ENCODE results near the gene GSDMA. TPM values are rescaled to one million over a fixed set of nuclear protein-coding genes. Genes with fewer than 3 reads are reported as not detected.

GSDMA gene
- total and polyA plus RNA-seq, 10 of the 15 experiments (the other 5 are each of a cell fraction or from before 2014, with no cell fraction given) = 0.04 to 0.11 TPM; not detected in 8

DNA sequence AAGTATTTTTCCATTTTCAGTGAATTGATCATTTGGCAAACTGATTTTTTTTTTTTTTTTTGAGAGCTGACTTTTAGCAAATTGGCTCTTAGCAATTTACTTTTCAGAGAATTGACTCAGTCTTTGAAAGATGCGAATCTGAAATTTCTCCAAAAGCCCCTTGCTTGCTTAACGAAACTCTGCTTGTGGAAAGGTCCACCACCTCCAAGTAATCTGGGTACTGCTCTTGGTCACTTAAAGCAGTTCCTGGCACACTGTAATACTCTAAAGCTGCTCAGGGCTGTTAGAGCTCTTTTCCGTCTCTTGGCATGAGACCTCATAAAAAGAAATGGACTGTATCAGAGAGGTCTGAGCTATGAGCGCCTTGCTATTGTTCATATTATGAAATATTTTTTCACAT is 47.2 kb upstream of the GSDMA start (continued):
- TF ChIP-seq POLR2AphosphoS5 (IDR thresholded peaks at IDR 0.05; ENCODE audit: low read length) (no peak), IKZF2 (IDR thresholded peaks at IDR 0.05) (peak; percentile 15 to 48; a peak in 2 of 4 replicates), ATF7 (IDR thresholded peaks at IDR 0.05; ENCODE audit: low read depth) (no peak), CREM (IDR thresholded peaks at IDR 0.05; ENCODE audit: low read depth) (0 out of 2 replicates have a peak, but pooled peaks have one; percentile 24), ZNF274 (IDR thresholded peaks at IDR 0.05; ENCODE audit: insufficient read depth, insufficient read length) (no peak), SP1 (IDR thresholded peaks at IDR 0.05; ENCODE audit: low read depth, low read length) (no peak), NFIC (IDR thresholded peaks at IDR 0.05; ENCODE audit: low read depth, low read length) (peak; percentile 65; the same call in 1 of the 2 replicates), BHLHE40 (IDR thresholded peaks at IDR 0.05; ENCODE audit: borderline replicate concordance in 1 of 2, low read depth in 2 of 2, low read length in 1 of 2) (no peak; a peak in 1 of 4 replicates), BRCA1 (IDR thresholded peaks at IDR 0.05; ENCODE audit: low read depth, low read length) (no peak), ZNF24 (IDR thresholded peaks at IDR 0.05) (no peak), IRF4 (IDR thresholded peaks at IDR 0.05; ENCODE audit: low read depth, low read length) (peak; percentile 65; the same call in 1 of the 2 replicates), SIX5 (IDR thresholded peaks at IDR 0.05; ENCODE audit: low read depth, low read length, severe bottlenecking) (no peak), MEF2A (IDR thresholded peaks at IDR 0.05; ENCODE audit: insufficient read depth, low read depth, low read length) (no peak), ZNF384 (IDR thresholded peaks at IDR 0.05; ENCODE audit: borderline replicate concordance, low read depth, low read length) (0 out of 2 replicates have a peak, but pooled peaks have one; percentile 16), KDM1A (IDR thresholded peaks at IDR 0.05; ENCODE audit: borderline replicate concordance) (no peak), BCL11A (IDR thresholded peaks at IDR 0.05; ENCODE audit: low read depth, low read length) (peak; percentile 71), CEBPB (IDR thresholded peaks at IDR 0.05; ENCODE audit: borderline replicate concordance in 1 of 2, low read depth in 2 of 2, low read length in 2 of 2) (no peak), EED (IDR thresholded peaks at IDR 0.05; ENCODE audit: low read depth) (peak; percentile 52; the same call in 1 of the 2 replicates), SRF (IDR thresholded peaks at IDR 0.05; ENCODE audit: low read depth in 2 of 2, low read length in 2 of 2) (no peak), ETV6 (conservative IDR thresholded peaks at IDR 0.05 in 1 of 2, IDR thresholded peaks at IDR 0.05 in 1 of 2; ENCODE audit: borderline replicate concordance in 1 of 2, low read depth in 1 of 2) (peak in 1 of 2 experiments; percentile 47; a peak in 1 of 4 replicates), STAT1 (conservative IDR thresholded peaks at IDR 0.05) (no peak), TCF12 (IDR thresholded peaks at IDR 0.05; ENCODE audit: low read depth, low read length) (no peak)
- TF ChIP-seq, protein P1, sequence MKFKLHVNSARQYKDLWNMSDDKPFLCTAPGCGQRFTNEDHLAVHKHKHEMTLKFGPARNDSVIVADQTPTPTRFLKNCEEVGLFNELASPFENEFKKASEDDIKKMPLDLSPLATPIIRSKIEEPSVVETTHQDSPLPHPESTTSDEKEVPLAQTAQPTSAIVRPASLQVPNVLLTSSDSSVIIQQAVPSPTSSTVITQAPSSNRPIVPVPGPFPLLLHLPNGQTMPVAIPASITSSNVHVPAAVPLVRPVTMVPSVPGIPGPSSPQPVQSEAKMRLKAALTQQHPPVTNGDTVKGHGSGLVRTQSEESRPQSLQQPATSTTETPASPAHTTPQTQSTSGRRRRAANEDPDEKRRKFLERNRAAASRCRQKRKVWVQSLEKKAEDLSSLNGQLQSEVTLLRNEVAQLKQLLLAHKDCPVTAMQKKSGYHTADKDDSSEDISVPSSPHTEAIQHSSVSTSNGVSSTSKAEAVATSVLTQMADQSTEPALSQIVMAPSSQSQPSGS (IDR thresholded peaks at IDR 0.05; ENCODE audit: low read length) = peak; percentile 58
- TF ChIP-seq, protein P2, sequence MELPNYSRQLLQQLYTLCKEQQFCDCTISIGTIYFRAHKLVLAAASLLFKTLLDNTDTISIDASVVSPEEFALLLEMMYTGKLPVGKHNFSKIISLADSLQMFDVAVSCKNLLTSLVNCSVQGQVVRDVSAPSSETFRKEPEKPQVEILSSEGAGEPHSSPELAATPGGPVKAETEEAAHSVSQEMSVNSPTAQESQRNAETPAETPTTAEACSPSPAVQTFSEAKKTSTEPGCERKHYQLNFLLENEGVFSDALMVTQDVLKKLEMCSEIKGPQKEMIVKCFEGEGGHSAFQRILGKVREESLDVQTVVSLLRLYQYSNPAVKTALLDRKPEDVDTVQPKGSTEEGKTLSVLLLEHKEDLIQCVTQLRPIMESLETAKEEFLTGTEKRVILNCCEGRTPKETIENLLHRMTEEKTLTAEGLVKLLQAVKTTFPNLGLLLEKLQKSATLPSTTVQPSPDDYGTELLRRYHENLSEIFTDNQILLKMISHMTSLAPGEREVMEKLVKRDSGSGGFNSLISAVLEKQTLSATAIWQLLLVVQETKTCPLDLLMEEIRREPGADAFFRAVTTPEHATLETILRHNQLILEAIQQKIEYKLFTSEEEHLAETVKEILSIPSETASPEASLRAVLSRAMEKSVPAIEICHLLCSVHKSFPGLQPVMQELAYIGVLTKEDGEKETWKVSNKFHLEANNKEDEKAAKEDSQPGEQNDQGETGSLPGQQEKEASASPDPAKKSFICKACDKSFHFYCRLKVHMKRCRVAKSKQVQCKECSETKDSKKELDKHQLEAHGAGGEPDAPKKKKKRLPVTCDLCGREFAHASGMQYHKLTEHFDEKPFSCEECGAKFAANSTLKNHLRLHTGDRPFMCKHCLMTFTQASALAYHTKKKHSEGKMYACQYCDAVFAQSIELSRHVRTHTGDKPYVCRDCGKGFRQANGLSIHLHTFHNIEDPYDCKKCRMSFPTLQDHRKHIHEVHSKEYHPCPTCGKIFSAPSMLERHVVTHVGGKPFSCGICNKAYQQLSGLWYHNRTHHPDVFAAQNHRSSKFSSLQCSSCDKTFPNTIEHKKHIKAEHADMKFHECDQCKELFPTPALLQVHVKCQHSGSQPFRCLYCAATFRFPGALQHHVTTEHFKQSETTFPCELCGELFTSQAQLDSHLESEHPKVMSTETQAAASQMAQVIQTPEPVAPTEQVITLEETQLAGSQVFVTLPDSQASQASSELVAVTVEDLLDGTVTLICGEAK (IDR thresholded peaks at IDR 0.05; ENCODE audit: borderline replicate concordance) = no peak
- TF ChIP-seq, protein P3, sequence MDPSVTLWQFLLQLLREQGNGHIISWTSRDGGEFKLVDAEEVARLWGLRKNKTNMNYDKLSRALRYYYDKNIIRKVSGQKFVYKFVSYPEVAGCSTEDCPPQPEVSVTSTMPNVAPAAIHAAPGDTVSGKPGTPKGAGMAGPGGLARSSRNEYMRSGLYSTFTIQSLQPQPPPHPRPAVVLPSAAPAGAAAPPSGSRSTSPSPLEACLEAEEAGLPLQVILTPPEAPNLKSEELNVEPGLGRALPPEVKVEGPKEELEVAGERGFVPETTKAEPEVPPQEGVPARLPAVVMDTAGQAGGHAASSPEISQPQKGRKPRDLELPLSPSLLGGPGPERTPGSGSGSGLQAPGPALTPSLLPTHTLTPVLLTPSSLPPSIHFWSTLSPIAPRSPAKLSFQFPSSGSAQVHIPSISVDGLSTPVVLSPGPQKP (IDR thresholded peaks at IDR 0.05; ENCODE audit: low read depth, low read length) = no peak

Measured in GM12878 (cell line).